ENCODE results near the gene GAS7. TPM values are rescaled to one million over a fixed set of nuclear protein-coding genes. Genes with fewer than 3 reads are reported as not detected.
A peak's percentile ranks its signal among the peaks of the same experiment; 100 is the strongest.

GAS7 gene
- total and polyA plus RNA-seq, 2 experiments from 2014 or later: 1.9 to 10.7 TPM

- TF ChIP-seq ZNF462 (CRISPR knock-in tag; IDR thresholded peaks at IDR 0.05) (no peak), JUNB (IDR thresholded peaks at IDR 0.05; ENCODE audit: unreplicated experiment) (no peak), CREB1 (CRISPR knock-in tag; IDR thresholded peaks at IDR 0.05; ENCODE audit: low read depth) (no peak)
Measured at GRCh38 chr17:10215286-10215685, 16.9 kb upstream of the GAS7 start (continued).

GRCh38 chr17:10211666-10212065, 13.3 kb upstream of the GAS7 start:
- Histone ChIP-seq H3K36me3 (ENCODE audit: insufficient read depth) (no peaks in the 10 kb centered on the region), H3K4me2 (no peak overlapping the region), H3K79me2 (replicated peaks; ENCODE audit: insufficient read depth) (no peaks in the 10 kb centered on the region), H3F3A (replicated peaks; ENCODE audit: low read depth) (no peaks in the 10 kb centered on the region), H3K27ac (ENCODE audit: low read depth) (no peak overlapping the region), H2AFZ (no peak overlapping the region), H4K20me1 (replicated peaks; ENCODE audit: insufficient read depth) (no peaks in the 10 kb centered on the region), H3K9me2 (ENCODE audit: insufficient read depth) (no peaks in the 10 kb centered on the region), H3K27me3 (ENCODE audit: insufficient read depth) (no peaks in the 10 kb centered on the region), H3K4me1 (ENCODE audit: insufficient read depth) (peaks cover 26% of the 10 kb centered on the region), H3K4me3 (no peak overlapping the region)
- ATAC-seq (no peak), DNase-seq (ENCODE audit: low spot score) (peak; percentile 20)
- no peak overlapping the region for H3K4me3 Mint-ChIP-seq
- H3K9me3 Mint-ChIP-seq: peaks cover 5% of the 10 kb centered on the region; the same call in 2 of the 3 replicates
- H3K4me1 Mint-ChIP-seq: peaks cover 36% of the 10 kb centered on the region
- peaks cover 3% of the 10 kb centered on the region; the same call in 1 of the 3 replicates for H3K36me3 Mint-ChIP-seq (ENCODE audit: low read depth)
- peaks cover 6% of the 10 kb centered on the region for H3K27me3 Mint-ChIP-seq (ENCODE audit: insufficient read depth, low read depth, poor library complexity)
- no peak overlapping the region for H3K27ac Mint-ChIP-seq
- TF ChIP-seq ZNF331 (CRISPR knock-in tag; IDR thresholded peaks at IDR 0.05; ENCODE audit: low read depth) (no peak), ZNF114 (CRISPR knock-in tag; IDR thresholded peaks at IDR 0.05) (no peak), STAT1 (IDR thresholded peaks at IDR 0.05; ENCODE audit: unreplicated experiment) (no peak), JUNB (IDR thresholded peaks at IDR 0.05; ENCODE audit: unreplicated experiment) (no peak), REST (IDR thresholded peaks at IDR 0.05; ENCODE audit: unreplicated experiment) (no peak), POLR2AphosphoS5 (IDR thresholded peaks at IDR 0.05; ENCODE audit: low read depth) (no peak), EZH2phosphoT487 (IDR thresholded peaks at IDR 0.05; ENCODE audit: unreplicated experiment) (no peak), ETS1 (IDR thresholded peaks at IDR 0.05) (no peak), EZH2 (IDR thresholded peaks at IDR 0.05; ENCODE audit: low read depth, unreplicated experiment) (no peak), CTCF (conservative IDR thresholded peaks at IDR 0.05; ENCODE audit: low read depth in 2 of 2) (no peak)
